ENCODE data around the gene NRCAM.

The NRCAM gene

DNA sequence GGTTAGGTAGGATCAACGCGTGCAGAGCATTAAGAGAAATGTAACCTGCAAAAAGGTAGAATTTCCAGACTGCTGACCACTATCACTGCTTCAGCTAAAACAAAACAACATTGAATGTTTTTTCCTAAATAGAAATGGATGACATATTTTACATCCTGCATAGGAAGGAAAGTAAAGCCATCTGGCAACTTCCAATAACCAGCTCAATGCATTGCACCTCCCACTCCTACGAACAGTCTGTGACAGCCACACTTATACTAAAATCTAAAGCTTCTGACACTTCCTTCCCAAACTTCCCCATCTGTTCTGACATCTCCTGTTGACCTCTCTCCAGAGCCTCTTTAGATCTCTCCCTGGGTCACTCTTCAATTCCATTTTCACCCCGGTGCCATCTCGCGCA, 47.1 kb downstream of the NRCAM start:
- Histone ChIP-seq H3K79me1 (ENCODE audit: low read length) (no peaks in the 10 kb centered on the region), H2BK15ac (replicated peaks; ENCODE audit: low read depth) (no peak overlapping the region), H3K27me3 (ENCODE audit: insufficient read depth, low read length, poor library complexity) (no peaks in the 10 kb centered on the region), H3K4me3 (ENCODE audit: low read length) (no peak overlapping the region), H3K79me2 (ENCODE audit: control insufficient read depth, insufficient read depth, low read length) (no peaks in the 10 kb centered on the region), H4K5ac (ENCODE audit: low read length) (no peak overlapping the region), H3K36me3 (ENCODE audit: control insufficient read depth, insufficient read depth, low read length) (no peaks in the 10 kb centered on the region), H3K4ac (ENCODE audit: low read depth, low read length) (no peak overlapping the region), H2AK5ac (ENCODE audit: low read length) (no peak overlapping the region), H2BK120ac (ENCODE audit: low read depth, low read length) (no peak overlapping the region), H3K27ac (ENCODE audit: low read depth, low read length) (no peak overlapping the region), H3K56ac (ENCODE audit: low read length) (no peak overlapping the region), H3K4me2 (ENCODE audit: low read length) (no peak overlapping the region), H3K23ac (ENCODE audit: low read length) (no peak overlapping the region), H3K4me1 (ENCODE audit: control insufficient read depth, low read depth, low read length) (peaks cover 4% of the 10 kb centered on the region), H2BK5ac (ENCODE audit: low read length) (no peak overlapping the region), H3K9ac (ENCODE audit: low read length) (no peak overlapping the region), H4K8ac (ENCODE audit: low read depth, low read length) (no peak overlapping the region), H3K18ac (ENCODE audit: low read length) (no peak overlapping the region)
- no CpG with 5 or more reads among the region's 6 CpGs for WGBS (ENCODE audit: extremely low coverage, insufficient coverage, low lambda C conversion rate)
- DNase-seq = no peak

DNA sequence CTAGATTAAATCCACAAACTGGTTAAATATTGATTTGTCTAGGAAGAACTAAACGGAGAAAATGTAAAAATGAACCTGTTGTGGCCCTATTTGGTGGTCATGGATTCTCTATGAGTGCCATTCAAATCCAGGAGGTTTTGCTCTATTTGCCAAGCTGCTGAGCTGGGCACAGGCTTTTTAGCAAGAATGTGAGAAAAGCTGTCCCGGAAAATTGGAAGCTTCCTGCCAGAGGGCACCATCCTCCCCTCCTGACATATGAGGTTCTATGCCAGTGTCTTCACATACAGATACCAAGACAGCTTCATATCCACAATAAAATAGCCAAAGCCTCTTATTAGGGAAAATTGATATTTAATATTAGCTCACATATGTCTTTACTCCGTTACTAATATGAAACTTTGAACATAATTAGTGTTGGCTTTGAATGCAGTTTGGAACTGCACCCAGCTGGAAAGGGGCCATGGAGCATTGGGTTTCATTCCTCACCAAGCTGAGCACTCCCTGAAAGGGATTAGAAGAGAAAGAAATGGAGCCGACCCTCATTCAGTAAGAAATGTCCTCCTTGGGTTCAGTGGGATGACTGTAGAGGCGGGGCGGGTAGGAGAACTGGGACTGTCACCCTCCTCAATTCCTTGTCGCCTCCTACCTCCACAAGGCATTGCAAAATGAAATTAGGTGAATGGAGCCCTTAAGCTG, 47.8 kb downstream of the NRCAM start:
- no peak overlapping the region for H3K56ac ChIP-seq (ENCODE audit: low read length)
- no peak overlapping the region for H2BK15ac ChIP-seq (replicated peaks; ENCODE audit: low read depth)
- no peak overlapping the region for H3K18ac ChIP-seq (ENCODE audit: low read length)
- WGBS (ENCODE audit: extremely low coverage, insufficient coverage, low lambda C conversion rate) = no CpG with 5 or more reads among the region's 7 CpGs
- DNase-seq = no peak
- no peak overlapping the region for H4K5ac ChIP-seq (ENCODE audit: low read length)
- H3K79me1 ChIP-seq (ENCODE audit: low read length) = no peaks in the 10 kb centered on the region
- no peaks in the 10 kb centered on the region for H3K4me1 ChIP-seq (ENCODE audit: control insufficient read depth, low read depth, low read length)
- no peak overlapping the region for H3K27ac ChIP-seq (ENCODE audit: low read depth, low read length)
- H3K27me3 ChIP-seq (ENCODE audit: insufficient read depth, low read length, poor library complexity) = no peaks in the 10 kb centered on the region
- no peak overlapping the region for H3K9ac ChIP-seq (ENCODE audit: low read length)
- H3K4me3 ChIP-seq (ENCODE audit: low read length) = no peak overlapping the region
- no peaks in the 10 kb centered on the region for H3K79me2 ChIP-seq (ENCODE audit: control insufficient read depth, insufficient read depth, low read length)
- no peaks in the 10 kb centered on the region for H3K36me3 ChIP-seq (ENCODE audit: control insufficient read depth, insufficient read depth, low read length)
- no peak overlapping the region for H3K23ac ChIP-seq (ENCODE audit: low read length)
- no peak overlapping the region for H3K4ac ChIP-seq (ENCODE audit: low read depth, low read length)
- no peak overlapping the region for H4K8ac ChIP-seq (ENCODE audit: low read depth, low read length)
- H2BK5ac ChIP-seq (ENCODE audit: low read length) = no peak overlapping the region
- no peak overlapping the region for H2BK120ac ChIP-seq (ENCODE audit: low read depth, low read length)
- no peak overlapping the region for H2AK5ac ChIP-seq (ENCODE audit: low read length)
- H3K4me2 ChIP-seq (ENCODE audit: low read length) = no peak overlapping the region

DNA sequence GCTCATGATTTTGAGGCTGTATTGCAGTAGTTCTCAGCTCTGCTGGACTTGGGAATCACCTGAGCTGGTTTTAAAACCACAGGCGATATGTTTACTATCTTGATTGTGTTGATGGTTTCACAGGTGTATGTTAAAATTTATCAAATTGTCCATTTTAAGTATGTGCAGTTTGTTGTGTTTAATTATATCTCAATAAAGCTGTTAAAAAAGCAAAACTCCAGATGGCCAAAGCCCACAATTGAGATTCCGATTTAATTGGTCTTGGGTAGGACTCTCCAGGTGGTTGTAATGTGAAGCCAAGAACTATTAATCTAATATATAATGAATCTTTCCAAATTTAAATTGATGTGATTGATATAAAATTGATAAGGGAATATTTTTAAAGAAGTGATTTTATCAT, 48.6 kb downstream of the NRCAM start:
- H3K36me3 ChIP-seq (ENCODE audit: control insufficient read depth, insufficient read depth, low read length) = no peaks in the 10 kb centered on the region
- no peaks in the 10 kb centered on the region for H3K79me2 ChIP-seq (ENCODE audit: control insufficient read depth, insufficient read depth, low read length)
- H3K56ac ChIP-seq (ENCODE audit: low read length) = no peak overlapping the region
- H4K5ac ChIP-seq (ENCODE audit: low read length) = no peak overlapping the region
- H3K79me1 ChIP-seq (ENCODE audit: low read length) = no peaks in the 10 kb centered on the region
- H3K27ac ChIP-seq (ENCODE audit: low read depth, low read length) = no peak overlapping the region
- no peaks in the 10 kb centered on the region for H3K27me3 ChIP-seq (ENCODE audit: insufficient read depth, low read length, poor library complexity)
- no peak overlapping the region for H3K4ac ChIP-seq (ENCODE audit: low read depth, low read length)
- H2AK5ac ChIP-seq (ENCODE audit: low read length) = no peak overlapping the region
- H3K4me2 ChIP-seq (ENCODE audit: low read length) = no peak overlapping the region
- no peak overlapping the region for H3K18ac ChIP-seq (ENCODE audit: low read length)
- no peaks in the 10 kb centered on the region for H3K4me1 ChIP-seq (ENCODE audit: control insufficient read depth, low read depth, low read length)
- no peak overlapping the region for H2BK5ac ChIP-seq (ENCODE audit: low read length)
- no peak overlapping the region for H4K8ac ChIP-seq (ENCODE audit: low read depth, low read length)
- H2BK15ac ChIP-seq (replicated peaks; ENCODE audit: low read depth) = no peak overlapping the region
- H3K9ac ChIP-seq (ENCODE audit: low read length) = no peak overlapping the region
- H2BK120ac ChIP-seq (ENCODE audit: low read depth, low read length) = no peak overlapping the region
- no peak for DNase-seq
- WGBS (ENCODE audit: extremely low coverage, insufficient coverage, low lambda C conversion rate) = no CpG with 5 or more reads among the region's 2 CpGs
- H3K23ac ChIP-seq (ENCODE audit: low read length) = no peak overlapping the region
- no peak overlapping the region for H3K4me3 ChIP-seq (ENCODE audit: low read length)

DNA sequence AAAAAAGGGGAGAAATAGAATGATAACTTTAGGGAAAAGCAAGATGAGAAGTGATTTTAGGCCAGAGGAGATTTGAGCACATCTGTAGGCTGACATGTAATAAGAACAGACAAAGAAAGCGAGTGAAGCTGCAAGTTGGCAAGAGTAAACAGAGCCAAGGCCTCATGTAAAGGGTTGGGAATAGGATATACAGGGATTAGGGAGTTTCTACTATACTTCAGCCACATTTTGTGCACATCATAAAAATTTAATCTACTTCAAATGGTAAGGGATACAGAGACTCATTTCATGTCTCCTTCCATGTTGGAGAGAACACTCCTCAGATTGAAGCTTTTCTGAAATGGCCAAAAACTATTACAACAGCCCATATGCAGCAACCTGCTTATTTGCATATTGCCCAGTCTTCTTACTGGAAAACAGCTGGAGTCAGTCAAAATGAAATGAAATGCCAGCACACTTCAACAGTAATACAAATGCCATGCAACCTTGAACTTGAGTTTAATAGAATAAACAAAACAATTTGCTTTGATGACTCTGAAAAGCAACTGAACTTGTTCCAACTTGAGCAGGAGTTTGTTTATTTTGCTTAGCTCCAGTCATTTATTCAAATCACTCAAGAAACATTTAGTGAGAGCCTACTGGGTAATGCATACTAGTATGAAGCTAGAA, 49.9 kb downstream of the NRCAM start:
- Histone ChIP-seq H3K4me3 (ENCODE audit: low read length) (no peak overlapping the region), H2AK5ac (ENCODE audit: low read length) (no peak overlapping the region), H3K36me3 (ENCODE audit: control insufficient read depth, insufficient read depth, low read length) (no peaks in the 10 kb centered on the region), H3K4me1 (ENCODE audit: control insufficient read depth, low read depth, low read length) (no peaks in the 10 kb centered on the region), H3K79me1 (ENCODE audit: low read length) (no peaks in the 10 kb centered on the region), H3K23ac (ENCODE audit: low read length) (no peak overlapping the region), H3K18ac (ENCODE audit: low read length) (no peak overlapping the region), H3K4ac (ENCODE audit: low read depth, low read length) (no peak overlapping the region), H4K8ac (ENCODE audit: low read depth, low read length) (no peak overlapping the region), H2BK15ac (replicated peaks; ENCODE audit: low read depth) (no peak overlapping the region), H3K9ac (ENCODE audit: low read length) (no peak overlapping the region), H3K56ac (ENCODE audit: low read length) (no peak overlapping the region), H2BK120ac (ENCODE audit: low read depth, low read length) (no peak overlapping the region), H3K27ac (ENCODE audit: low read depth, low read length) (no peak overlapping the region), H3K79me2 (ENCODE audit: control insufficient read depth, insufficient read depth, low read length) (no peaks in the 10 kb centered on the region), H3K4me2 (ENCODE audit: low read length) (no peak overlapping the region), H3K27me3 (ENCODE audit: insufficient read depth, low read length, poor library complexity) (no peaks in the 10 kb centered on the region), H4K5ac (ENCODE audit: low read length) (no peak overlapping the region), H2BK5ac (ENCODE audit: low read length) (no peak overlapping the region)
- no CpG with 5 or more reads among the region's 1 CpG for WGBS (ENCODE audit: extremely low coverage, insufficient coverage, low lambda C conversion rate)
- DNase-seq = no peak

DNA sequence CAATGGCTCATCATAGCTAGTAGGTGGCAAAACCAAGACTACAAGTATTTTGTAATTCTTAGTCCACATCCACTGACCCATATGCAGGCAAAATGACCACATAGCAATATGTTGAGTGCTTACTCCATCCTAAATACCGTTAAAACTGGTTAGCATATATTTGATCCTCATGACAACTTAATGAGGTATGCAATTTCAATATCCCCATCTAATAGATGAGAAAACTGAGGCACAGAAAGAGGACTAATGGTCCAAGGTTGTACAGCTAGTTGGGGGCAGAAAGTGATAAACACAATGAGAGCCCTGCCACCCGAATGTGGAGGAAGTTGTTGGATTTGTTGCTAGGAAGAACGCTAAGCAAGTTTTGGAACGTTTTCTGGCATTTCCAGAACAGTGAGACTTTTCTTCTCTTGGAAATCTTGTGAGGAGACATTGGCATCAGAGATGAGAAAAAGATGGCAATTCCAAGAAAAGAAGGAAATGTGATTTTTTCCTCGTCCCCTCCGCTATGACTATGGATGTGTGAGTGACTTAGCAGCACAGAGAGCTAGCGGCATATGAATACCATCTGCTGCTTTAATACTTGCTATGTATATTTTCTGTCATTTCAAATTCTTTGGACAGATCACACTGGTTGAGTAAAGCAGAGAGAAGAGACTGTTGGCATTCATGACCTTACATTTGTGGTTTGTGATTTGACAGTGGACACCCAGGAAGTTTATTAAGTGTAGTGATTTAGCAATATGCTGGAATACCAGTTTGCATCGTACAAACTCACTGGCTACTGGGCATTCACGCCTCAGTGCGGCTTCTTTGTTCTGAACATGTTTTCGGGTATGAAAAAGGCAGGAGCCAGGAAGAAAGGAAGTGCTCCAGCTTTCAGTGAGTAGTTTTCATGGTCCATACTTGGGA, 51.5 kb downstream of the NRCAM start:
- Histone ChIP-seq H2AK5ac (ENCODE audit: low read length) (no peak overlapping the region), H3K56ac (ENCODE audit: low read length) (no peak overlapping the region), H3K4me2 (ENCODE audit: low read length) (no peak overlapping the region), H4K5ac (ENCODE audit: low read length) (no peak overlapping the region), H2BK120ac (ENCODE audit: low read depth, low read length) (no peak overlapping the region), H2BK5ac (ENCODE audit: low read length) (no peak overlapping the region), H3K23ac (ENCODE audit: low read length) (no peak overlapping the region), H3K4me3 (ENCODE audit: low read length) (no peak overlapping the region), H3K18ac (ENCODE audit: low read length) (no peak overlapping the region), H3K4me1 (ENCODE audit: control insufficient read depth, low read depth, low read length) (no peaks in the 10 kb centered on the region), H4K8ac (ENCODE audit: low read depth, low read length) (no peak overlapping the region), H3K27ac (ENCODE audit: low read depth, low read length) (no peak overlapping the region), H2BK15ac (replicated peaks; ENCODE audit: low read depth) (no peak overlapping the region), H3K79me2 (ENCODE audit: control insufficient read depth, insufficient read depth, low read length) (no peaks in the 10 kb centered on the region), H3K4ac (ENCODE audit: low read depth, low read length) (no peak overlapping the region), H3K79me1 (ENCODE audit: low read length) (no peaks in the 10 kb centered on the region), H3K27me3 (ENCODE audit: insufficient read depth, low read length, poor library complexity) (no peaks in the 10 kb centered on the region), H3K9ac (ENCODE audit: low read length) (no peak overlapping the region), H3K36me3 (ENCODE audit: control insufficient read depth, insufficient read depth, low read length) (no peaks in the 10 kb centered on the region)
- WGBS (ENCODE audit: extremely low coverage, insufficient coverage, low lambda C conversion rate) = no CpG with 5 or more reads among the region's 11 CpGs
- DNase-seq = no peak
